ES-I3 (cell line): Measurements from ENCODE around the gene ITPRID1.

Experiments
- H3K36me3 ChIP-seq: 2 replicates; pipeline ENCODE4 v1.6.1; 2013; ENCODE audit warnings: mild to moderate bottlenecking, low read length, control low read depth, moderate library complexity; ENCODE audit not compliant: insufficient read depth
- H3K4me1 ChIP-seq: 2 replicates; pipeline ENCODE4 v1.6.1; 2013; ENCODE audit warnings: mild to moderate bottlenecking, control low read depth, low read length; ENCODE audit not compliant: insufficient read depth
- H3K9ac ChIP-seq: 2 replicates; pipeline ENCODE4 v1.6.1; 2013; ENCODE audit warnings: low read depth, mild to moderate bottlenecking, low read length, moderate library complexity
- H3K9me3 ChIP-seq: 2 replicates; pipeline ENCODE4 v1.6.1; 2013; ENCODE audit warnings: mild to moderate bottlenecking, low read length, moderate library complexity; ENCODE audit not compliant: control insufficient read depth, insufficient read depth

The ITPRID1 gene

GRCh38 chr7:31492086-31492485, 21.8 kb upstream of the ITPRID1 start:
- Histone ChIP-seq H3K9ac (no peak overlapping the region), H3K36me3 (no peaks in the 10 kb centered on the region; the same call in 1 of the 2 replicates), H3K9me3 (no peaks in the 10 kb centered on the region), H3K4me1 (peaks cover 34% of the 10 kb centered on the region)

- Histone ChIP-seq H3K4me1 (peaks cover 31% of the 10 kb centered on the region), H3K36me3 (no peaks in the 10 kb centered on the region; the same call in 1 of the 2 replicates), H3K9ac (no peak overlapping the region), H3K9me3 (no peaks in the 10 kb centered on the region; the same call in 1 of the 2 replicates)
These were observed 20.1 kb upstream of the ITPRID1 start for GRCh38 chr7:31493714-31494181.

- Histone ChIP-seq H3K36me3 (no peaks in the 10 kb centered on the region; the same call in 1 of the 2 replicates), H3K9ac (no peak overlapping the region), H3K4me1 (peaks cover 37% of the 10 kb centered on the region), H3K9me3 (no peaks in the 10 kb centered on the region; the same call in 1 of the 2 replicates)
These were observed 19.5 kb upstream of the ITPRID1 start for GRCh38 chr7:31494421-31494820.

- H3K9me3 ChIP-seq, result no peaks in the 10 kb centered on the region; the same call in 1 of the 2 replicates
- H3K36me3 ChIP-seq, result no peaks in the 10 kb centered on the region; the same call in 1 of the 2 replicates
- H3K4me1 ChIP-seq, result peaks cover 37% of the 10 kb centered on the region
These were observed 18.2 kb upstream of the ITPRID1 start for GRCh38 chr7:31495653-31496052.

GRCh38 chr7:31497516-31497915, 16.4 kb upstream of the ITPRID1 start:
- no peaks in the 10 kb centered on the region; the same call in 1 of the 2 replicates for H3K9me3 ChIP-seq
- no peaks in the 10 kb centered on the region; the same call in 1 of the 2 replicates for H3K36me3 ChIP-seq
- H3K4me1 ChIP-seq, result peaks cover 32% of the 10 kb centered on the region
- H3K9ac ChIP-seq, result no peak overlapping the region

More at GRCh38 chr7:31495653-31496052, 18.2 kb upstream of the ITPRID1 start:
- no peak overlapping the region for H3K9ac ChIP-seq

GRCh38 chr7:31500656-31501055, 13.2 kb upstream of the ITPRID1 start:
- H3K9ac ChIP-seq, result no peak overlapping the region
- no peaks in the 10 kb centered on the region; the same call in 1 of the 2 replicates for H3K9me3 ChIP-seq
- H3K36me3 ChIP-seq, result no peaks in the 10 kb centered on the region; the same call in 1 of the 2 replicates
- H3K4me1 ChIP-seq, result peaks cover 6% of the 10 kb centered on the region; the same call in 1 of the 2 replicates

- no peak overlapping the region for H3K9ac ChIP-seq
- no peaks in the 10 kb centered on the region for H3K4me1 ChIP-seq
- H3K36me3 ChIP-seq, result no peaks in the 10 kb centered on the region
- H3K9me3 ChIP-seq, result 0 out of 2 replicates have a peak, but pooled peaks cover 2% of the 10 kb centered on the region
These were observed 5.1 kb upstream of the ITPRID1 start for GRCh38 chr7:31508823-31509222.

- H3K4me1 ChIP-seq, result no peaks in the 10 kb centered on the region
- no peak overlapping the region for H3K9ac ChIP-seq
- H3K9me3 ChIP-seq, result peaks cover 6% of the 10 kb centered on the region; the same call in 1 of the 2 replicates
- H3K36me3 ChIP-seq, result no peaks in the 10 kb centered on the region
These were observed 1.7 kb upstream of the ITPRID1 start for GRCh38 chr7:31512166-31512565.

- no peaks in the 10 kb centered on the region for H3K36me3 ChIP-seq
- peaks cover 4% of the 10 kb centered on the region; the same call in 1 of the 2 replicates for H3K9me3 ChIP-seq
- no peaks in the 10 kb centered on the region for H3K4me1 ChIP-seq
- no peak overlapping the region for H3K9ac ChIP-seq
These were observed 3.0 kb downstream of the ITPRID1 start for GRCh38 chr7:31516680-31517502.

- H3K9me3 ChIP-seq, result peaks cover 4% of the 10 kb centered on the region; the same call in 1 of the 2 replicates
- no peaks in the 10 kb centered on the region for H3K4me1 ChIP-seq
- H3K36me3 ChIP-seq, result no peaks in the 10 kb centered on the region
- no peak overlapping the region for H3K9ac ChIP-seq
These were observed 3.6 kb downstream of the ITPRID1 start for GRCh38 chr7:31517513-31517912.

- H3K9me3 ChIP-seq, result peaks cover 4% of the 10 kb centered on the region; the same call in 1 of the 2 replicates
- H3K4me1 ChIP-seq, result no peaks in the 10 kb centered on the region
- H3K36me3 ChIP-seq, result no peaks in the 10 kb centered on the region
- no peak overlapping the region for H3K9ac ChIP-seq
These were observed 4.9 kb downstream of the ITPRID1 start for GRCh38 chr7:31518766-31519165.

GRCh38 chr7:31521336-31522010, 7.6 kb downstream of the ITPRID1 start:
- H3K4me1 ChIP-seq, result no peaks in the 10 kb centered on the region
- H3K9ac ChIP-seq, result no peak overlapping the region

GRCh38 chr7:31526864-31527263, 13.0 kb downstream of the ITPRID1 start:
- no peaks in the 10 kb centered on the region for H3K9me3 ChIP-seq
- H3K36me3 ChIP-seq, result no peaks in the 10 kb centered on the region
- no peak overlapping the region for H3K9ac ChIP-seq
- H3K4me1 ChIP-seq, result peaks cover 6% of the 10 kb centered on the region; the same call in 1 of the 2 replicates

More at GRCh38 chr7:31521336-31522010, 7.6 kb downstream of the ITPRID1 start:
- no peaks in the 10 kb centered on the region; the same call in 1 of the 2 replicates for H3K9me3 ChIP-seq
- H3K36me3 ChIP-seq, result no peaks in the 10 kb centered on the region

- no peaks in the 10 kb centered on the region for H3K36me3 ChIP-seq
- H3K4me1 ChIP-seq, result peaks cover 10% of the 10 kb centered on the region
- H3K9ac ChIP-seq, result no peak overlapping the region
- H3K9me3 ChIP-seq, result no peaks in the 10 kb centered on the region
These were observed 15.2 kb downstream of the ITPRID1 start for GRCh38 chr7:31529103-31529502.
